Hepatocyte (in vitro differentiated cells): ENCODE results near the gene SLC16A5. TPM values are rescaled to one million over a fixed set of nuclear protein-coding genes. Genes with fewer than 3 reads are reported as not detected.

Experiments
- DNase-seq: peaks from one replicate; pipeline ENCODE4 v3.0.0-alpha.2; 2016; ENCODE audit warnings: low spot score
- H2AFZ ChIP-seq: fragments of 200-600 bp; sonication (generic); 2 replicates; pipeline ENCODE4 v1.6.0; 2016; ENCODE audit warnings: antibody characterized with exemption, mild to moderate bottlenecking
- H3K27ac ChIP-seq: fragments of 200-600 bp; sonication (generic); 2 replicates; pipeline ENCODE4 v1.5.1; 2016; ENCODE audit warnings: mild to moderate bottlenecking
- H3K27me3 ChIP-seq: fragments of 200-600 bp; sonication (generic); 2 replicates; pipeline ENCODE4 v1.6.1; 2016
- H3K36me3 ChIP-seq: fragments of 200-600 bp; sonication (generic); replicated peaks from 2 replicates; pipeline ENCODE4 v1.5.1; 2016; ENCODE audit warnings: low read depth; ENCODE audit not compliant: insufficient read depth
- H3K4me1 ChIP-seq: fragments of 200-600 bp; sonication (generic); 2 replicates; pipeline ENCODE4 v1.5.1; 2016; ENCODE audit warnings: mild to moderate bottlenecking, moderate library complexity; ENCODE audit not compliant: insufficient read depth
- H3K4me2 ChIP-seq: fragments of 200-600 bp; sonication (generic); 2 replicates; pipeline ENCODE4 v1.6.0; 2016
- H3K4me3 ChIP-seq: fragments of 200-600 bp; sonication (generic); 2 replicates; pipeline ENCODE4 v1.5.1; 2016; ENCODE audit warnings: mild to moderate bottlenecking
- H3K79me2 ChIP-seq: fragments of 200-600 bp; sonication (generic); 2 replicates; pipeline ENCODE4 v1.6.0; 2017; ENCODE audit warnings: mild to moderate bottlenecking
- H3K9me2 ChIP-seq: fragments of 200-600 bp; sonication (generic); replicated peaks from 2 replicates; pipeline ENCODE4 v1.6.0; 2017; ENCODE audit warnings: mild to moderate bottlenecking; ENCODE audit not compliant: insufficient read depth
- H3K9me3 ChIP-seq: fragments of 200-600 bp; sonication (generic); 2 replicates; pipeline ENCODE4 v1.5.1; 2016; ENCODE audit warnings: low read depth, mild to moderate bottlenecking
- H4K20me1 ChIP-seq: fragments of 200-600 bp; sonication (generic); 2 replicates; pipeline ENCODE4 v1.6.0; 2016; ENCODE audit warnings: mild to moderate bottlenecking; ENCODE audit not compliant: insufficient read depth, poor library complexity, severe bottlenecking
- CTCF ChIP-seq: fragments of 200-600 bp; sonication (generic); IDR thresholded peaks from 2 replicates; pipeline ENCODE4 v1.5.1; 2016; ENCODE audit warnings: antibody characterized with exemption, mild to moderate bottlenecking; ENCODE audit not compliant: poor library complexity
- EZH2 ChIP-seq: fragments of 200-600 bp; sonication (generic); IDR thresholded peaks from 2 replicates; pipeline ENCODE4 v1.6.1; 2016; ENCODE audit warnings: antibody characterized with exemption, mild to moderate bottlenecking, borderline replicate concordance
- EZH2phosphoT487 ChIP-seq: fragments of 200-600 bp; sonication (generic); IDR thresholded peaks from one replicate; pipeline ENCODE4 v1.6.1; 2018; ENCODE audit warnings: antibody characterized with exemption, mild to moderate bottlenecking, low read depth, moderate library complexity; ENCODE audit not compliant: unreplicated experiment, severe bottlenecking
- WGBS: methylation state at CpG from one replicate; pipeline ENCODE4 v1.1.6; 2016; ENCODE audit warnings: low lambda C conversion rate; ENCODE audit errors: missing lambda C conversion rate; 5-methylcytosine and 5-hydroxymethylcytosine counted together
- polyA plus RNA-seq: library from polyadenylated mRNA; unstranded; fragments of >200 nt; fragmentation: Nextera tagmentation; extraction: Ambion mirVana; gene quantifications from 2 replicates; pipeline ENCODE4 v1.2.1, GENCODE V29; 2016
- total RNA-seq: library from RNA; depleted of rRNA; stranded (reverse); fragments of >200 nt; gene quantifications from 2 replicates; pipeline ENCODE4 v1.2.3, GENCODE V29; 2014

Gene SLC16A5
- total and polyA plus RNA-seq, 2 experiments from 2014 or later = 11.9 to 12.8 TPM

- no peak overlapping the region for H3K4me3 ChIP-seq
- H3K27ac ChIP-seq = peak overlapping the region; percentile 66
- H3K36me3 ChIP-seq = no peaks in the 10 kb centered on the region
- no peaks in the 10 kb centered on the region for H3K9me2 ChIP-seq
- H3K4me2 ChIP-seq = peak overlapping the region; percentile 71
- no peaks in the 10 kb centered on the region for H3K9me3 ChIP-seq
- TF ChIP-seq EZH2phosphoT487 = no peak
- TF ChIP-seq EZH2 = no peak
- peak; percentile 94 for TF ChIP-seq CTCF
- H3K79me2 ChIP-seq = peaks cover 36% of the 10 kb centered on the region
- no peaks in the 10 kb centered on the region for H3K27me3 ChIP-seq
- 37% methylated on average over 21 of the region's 22 CpGs for whole genome bisulfite sequencing
- H2AFZ ChIP-seq = peak overlapping the region; percentile 47
- no peaks in the 10 kb centered on the region for H4K20me1 ChIP-seq
- DNase-seq = peak; percentile 94
- H3K4me1 ChIP-seq = peaks cover 13% of the 10 kb centered on the region
Observed at GRCh38 chr17:75113798-75114551, 26.2 kb downstream of the SLC16A5 start.

GRCh38 chr17:75114552-75115314 lies 27.0 kb downstream of the SLC16A5 start:
- no peak for TF ChIP-seq EZH2
- TF ChIP-seq EZH2phosphoT487 = no peak
- DNase-seq = no peak
- Histone ChIP-seq H3K36me3 (no peaks in the 10 kb centered on the region), H3K27ac (peak overlapping the region; percentile 66), H3K9me3 (no peaks in the 10 kb centered on the region), H3K27me3 (no peaks in the 10 kb centered on the region), H2AFZ (peak overlapping the region; percentile 47), H3K79me2 (peaks cover 36% of the 10 kb centered on the region), H3K9me2 (no peaks in the 10 kb centered on the region), H4K20me1 (no peaks in the 10 kb centered on the region), H3K4me2 (peak overlapping the region; percentile 71), H3K4me3 (no peak overlapping the region), H3K4me1 (peaks cover 9% of the 10 kb centered on the region)
- 87% methylated on average over 19 of the region's 19 CpGs for WGBS

GRCh38 chr17:75115555-75115954 lies 27.8 kb downstream of the SLC16A5 start:
- Histone ChIP-seq H3K9me2 (no peaks in the 10 kb centered on the region), H3K27me3 (no peaks in the 10 kb centered on the region), H3K27ac (no peak overlapping the region), H3K4me2 (no peak overlapping the region), H3K36me3 (no peaks in the 10 kb centered on the region), H3K4me1 (peaks cover 8% of the 10 kb centered on the region), H3K4me3 (no peak overlapping the region), H4K20me1 (no peaks in the 10 kb centered on the region), H2AFZ (no peak overlapping the region), H3K79me2 (peaks cover 30% of the 10 kb centered on the region), H3K9me3 (no peaks in the 10 kb centered on the region)
- DNase-seq = no peak
- TF ChIP-seq EZH2 (no peak), CTCF (no peak), EZH2phosphoT487 (no peak)

GRCh38 chr17:75116737-75117136 lies 29.0 kb downstream of the SLC16A5 start:
- no peak overlapping the region for H3K4me2 ChIP-seq
- H3K9me3 ChIP-seq = no peaks in the 10 kb centered on the region
- H3K79me2 ChIP-seq = peaks cover 19% of the 10 kb centered on the region
- no peaks in the 10 kb centered on the region for H4K20me1 ChIP-seq
- no peak for DNase-seq
- no peak overlapping the region for H3K27ac ChIP-seq
- no peak overlapping the region for H2AFZ ChIP-seq
- no peak for TF ChIP-seq EZH2
- TF ChIP-seq CTCF = no peak
- TF ChIP-seq EZH2phosphoT487 = no peak
- H3K4me3 ChIP-seq = no peak overlapping the region
- no peaks in the 10 kb centered on the region for H3K36me3 ChIP-seq
- peaks cover 3% of the 10 kb centered on the region for H3K4me1 ChIP-seq
- H3K27me3 ChIP-seq = no peaks in the 10 kb centered on the region
- H3K9me2 ChIP-seq = no peaks in the 10 kb centered on the region
- 96% methylated on average over 9 of the region's 9 CpGs for WGBS
